Effector memory CD4-positive, alpha-beta T cell (primary cell): ENCODE results near the gene HMCN2.

Experiments used
- DNase-seq, 3 donors: peaks; one replicate each; pipeline ENCODE4 v3.0.0-alpha.2; 2020
- H3K27ac ChIP-seq: 2 replicates; pipeline ENCODE4 v1.7.0; 2013; ENCODE audit warnings: mild to moderate bottlenecking, low read length, moderate library complexity; ENCODE audit not compliant: insufficient read depth, poor library complexity, severe bottlenecking
- H3K27me3 ChIP-seq: replicated peaks from 2 replicates; pipeline ENCODE4 v1.7.0; 2013; ENCODE audit warnings: mild to moderate bottlenecking, low read length; ENCODE audit not compliant: insufficient read depth, control insufficient read depth, poor library complexity, severe bottlenecking
- H3K36me3 ChIP-seq: 2 replicates; pipeline ENCODE4 v1.7.0; 2013; ENCODE audit warnings: mild to moderate bottlenecking, low read length, moderate library complexity; ENCODE audit not compliant: control insufficient read depth, insufficient read depth
- H3K4me1 ChIP-seq: 2 replicates; pipeline ENCODE4 v1.7.0; 2013; ENCODE audit warnings: low read length, mild to moderate bottlenecking; ENCODE audit not compliant: control insufficient read depth, insufficient read depth, poor library complexity, severe bottlenecking
- H3K4me3 ChIP-seq: 2 replicates; pipeline ENCODE4 v1.7.0; 2013; ENCODE audit warnings: low read length, low read depth, mild to moderate bottlenecking; ENCODE audit not compliant: insufficient read depth, poor library complexity, severe bottlenecking
- H3K9me3 ChIP-seq: 2 replicates; pipeline ENCODE4 v1.7.0; 2013; ENCODE audit warnings: mild to moderate bottlenecking, low read length, moderate library complexity; ENCODE audit not compliant: control insufficient read depth

The HMCN2 gene

GRCh38 chr9:130349398-130349797 is 83.8 kb downstream of the HMCN2 start:
- Histone ChIP-seq H3K36me3 (no peaks in the 10 kb centered on the region), H3K9me3 (no peaks in the 10 kb centered on the region), H3K4me3 (no peak overlapping the region), H3K27ac (no peak overlapping the region), H3K4me1 (no peaks in the 10 kb centered on the region), H3K27me3 (no peaks in the 10 kb centered on the region)
- DNase-seq, result no peak

DNA sequence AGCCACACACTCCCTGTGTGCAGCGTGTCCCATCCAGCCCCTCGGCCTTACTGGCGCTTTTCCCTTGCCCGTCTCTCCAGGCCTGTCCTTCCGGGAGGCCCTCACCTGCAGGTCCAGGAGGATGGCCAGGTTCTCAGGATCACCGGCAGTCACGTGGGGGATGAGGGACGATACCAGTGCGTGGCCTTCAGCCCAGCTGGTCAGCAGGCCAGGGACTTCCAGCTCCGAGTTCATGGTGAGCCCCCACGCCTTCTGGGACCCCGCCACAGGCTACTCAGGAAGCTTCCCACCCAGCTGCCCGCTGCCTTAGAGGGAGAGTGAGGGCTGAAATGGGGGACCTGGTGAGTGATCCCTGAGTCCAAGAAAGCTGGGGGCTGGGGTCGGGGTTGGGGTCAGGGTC is 85.8 kb downstream of the HMCN2 start:
- Histone ChIP-seq H3K9me3 (no peaks in the 10 kb centered on the region), H3K36me3 (no peaks in the 10 kb centered on the region), H3K27ac (no peak overlapping the region), H3K4me1 (no peaks in the 10 kb centered on the region), H3K27me3 (no peaks in the 10 kb centered on the region), H3K4me3 (no peak overlapping the region)
- DNase-seq, result no peak

GRCh38 chr9:130352081-130352480 is 86.5 kb downstream of the HMCN2 start:
- Histone ChIP-seq H3K27ac (no peak overlapping the region), H3K4me3 (no peak overlapping the region), H3K27me3 (no peaks in the 10 kb centered on the region), H3K36me3 (no peaks in the 10 kb centered on the region), H3K4me1 (no peaks in the 10 kb centered on the region), H3K9me3 (no peaks in the 10 kb centered on the region)
- no peak for DNase-seq

DNA sequence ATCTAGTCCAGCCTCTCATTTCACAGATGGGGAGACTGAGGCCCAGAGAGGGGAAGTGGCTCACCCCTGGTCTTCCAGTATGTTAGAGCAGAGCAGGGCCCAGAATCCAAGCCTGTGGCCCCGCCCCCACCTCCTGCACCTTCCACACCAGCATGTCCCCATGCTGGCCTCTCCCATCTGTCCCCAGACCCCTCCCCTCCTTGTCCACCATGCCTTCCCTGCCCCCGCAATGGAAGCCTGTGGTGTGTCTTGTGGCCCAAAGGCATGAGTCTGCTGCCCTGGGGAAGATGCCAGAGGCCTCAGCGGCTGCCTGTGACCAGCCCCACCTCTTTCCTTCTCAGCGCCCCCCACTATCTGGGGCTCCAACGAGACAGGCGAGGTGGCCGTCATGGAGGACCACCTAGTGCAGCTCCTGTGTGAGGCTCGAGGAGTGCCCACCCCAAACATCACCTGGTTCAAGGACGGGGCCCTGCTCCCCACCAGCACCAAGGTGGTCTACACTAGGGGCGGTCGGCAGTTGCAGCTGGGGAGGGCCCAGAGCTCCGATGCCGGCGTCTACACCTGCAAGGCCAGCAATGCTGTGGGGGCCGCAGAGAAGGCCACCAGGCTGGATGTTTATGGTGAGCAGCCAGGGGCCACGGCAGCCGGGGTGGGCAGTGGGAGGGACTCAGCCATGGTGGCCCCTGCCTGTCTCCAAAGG is 87.2 kb downstream of the HMCN2 start:
- H3K27ac ChIP-seq, result no peak overlapping the region
- no peaks in the 10 kb centered on the region for H3K4me1 ChIP-seq
- no peak overlapping the region for H3K4me3 ChIP-seq
- H3K9me3 ChIP-seq, result no peaks in the 10 kb centered on the region
- H3K36me3 ChIP-seq, result no peaks in the 10 kb centered on the region
- no peaks in the 10 kb centered on the region for H3K27me3 ChIP-seq
- no peak for DNase-seq

GRCh38 chr9:130354378-130354777 is 88.8 kb downstream of the HMCN2 start:
- Histone ChIP-seq H3K27me3 (no peaks in the 10 kb centered on the region), H3K9me3 (no peaks in the 10 kb centered on the region), H3K36me3 (no peaks in the 10 kb centered on the region), H3K27ac (no peak overlapping the region), H3K4me3 (no peak overlapping the region), H3K4me1 (no peaks in the 10 kb centered on the region)
- DNase-seq, result no peak

- H3K4me3 ChIP-seq, result no peak overlapping the region
- H3K27me3 ChIP-seq, result no peaks in the 10 kb centered on the region
- H3K9me3 ChIP-seq, result no peaks in the 10 kb centered on the region
- no peaks in the 10 kb centered on the region for H3K4me1 ChIP-seq
- H3K27ac ChIP-seq, result no peak overlapping the region
- no peaks in the 10 kb centered on the region for H3K36me3 ChIP-seq
- DNase-seq, result no peak
These were observed 89.2 kb downstream of the HMCN2 start for GRCh38 chr9:130354806-130355205.

DNA sequence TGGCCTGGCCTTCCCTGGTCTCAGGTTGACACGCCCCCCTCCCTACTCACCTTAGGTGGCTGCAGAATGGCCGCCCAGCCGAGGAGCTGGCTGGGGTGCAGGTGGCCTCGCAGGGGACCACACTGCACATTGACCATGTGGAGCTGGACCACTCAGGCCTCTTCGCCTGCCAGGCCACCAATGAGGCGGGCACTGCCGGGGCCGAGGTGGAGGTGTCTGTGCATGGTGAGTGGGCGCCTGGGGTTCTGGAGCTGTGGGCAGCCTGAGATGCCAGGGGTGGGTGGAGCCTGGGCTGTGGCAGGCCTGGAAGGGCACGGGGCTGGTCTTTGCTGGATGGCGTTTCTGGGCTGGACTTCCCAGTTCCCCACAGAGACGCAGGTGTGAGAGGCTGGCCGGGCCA is 90.5 kb downstream of the HMCN2 start:
- H3K36me3 ChIP-seq, result no peaks in the 10 kb centered on the region
- no peak overlapping the region for H3K4me3 ChIP-seq
- DNase-seq, result no peak
- H3K4me1 ChIP-seq, result no peaks in the 10 kb centered on the region
- no peak overlapping the region for H3K27ac ChIP-seq
- H3K27me3 ChIP-seq, result no peaks in the 10 kb centered on the region
- no peaks in the 10 kb centered on the region for H3K9me3 ChIP-seq

GRCh38 chr9:130356877-130357584 is 91.5 kb downstream of the HMCN2 start:
- Histone ChIP-seq H3K36me3 (no peaks in the 10 kb centered on the region), H3K27ac (no peak overlapping the region), H3K9me3 (no peaks in the 10 kb centered on the region), H3K4me1 (no peaks in the 10 kb centered on the region), H3K27me3 (no peaks in the 10 kb centered on the region), H3K4me3 (no peak overlapping the region)
- no peak for DNase-seq

DNA sequence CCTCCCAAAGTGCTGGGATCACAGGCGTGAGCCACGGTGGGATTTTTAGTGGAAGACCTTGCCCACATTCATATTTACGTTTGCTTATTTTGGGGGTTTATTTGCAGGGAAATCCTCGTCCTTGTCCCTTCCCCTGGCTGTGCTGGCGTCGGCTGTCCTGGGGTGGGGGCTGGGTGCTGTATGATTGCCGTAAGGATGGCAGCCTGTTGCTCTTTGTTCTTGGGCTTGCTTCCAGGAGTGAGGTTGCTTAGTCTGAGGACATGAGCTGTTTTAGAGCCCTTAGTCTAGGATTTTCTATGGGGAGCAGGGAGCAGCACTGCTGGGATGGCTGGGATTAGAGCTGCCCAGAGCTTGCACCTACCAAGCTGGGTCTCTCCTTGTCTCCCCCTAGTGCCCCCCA is 93.4 kb downstream of the HMCN2 start:
- no peak for DNase-seq
- Histone ChIP-seq H3K27me3 (no peaks in the 10 kb centered on the region), H3K9me3 (no peaks in the 10 kb centered on the region), H3K4me1 (no peaks in the 10 kb centered on the region), H3K4me3 (no peak overlapping the region), H3K27ac (no peak overlapping the region), H3K36me3 (no peaks in the 10 kb centered on the region)

- no peaks in the 10 kb centered on the region for H3K36me3 ChIP-seq
- H3K27me3 ChIP-seq, result no peaks in the 10 kb centered on the region
- H3K4me1 ChIP-seq, result no peaks in the 10 kb centered on the region
- DNase-seq, result no peak
- no peak overlapping the region for H3K4me3 ChIP-seq
- no peak overlapping the region for H3K27ac ChIP-seq
- no peaks in the 10 kb centered on the region for H3K9me3 ChIP-seq
These were observed 94.3 kb downstream of the HMCN2 start for GRCh38 chr9:130359819-130360218.
